ENCODE data around the gene FAM107A.

The FAM107A gene

GRCh38 chr3:58520403-58521335, 56.5 kb downstream of the FAM107A start:
- DNase-seq (ENCODE audit: extremely low spot score), result peak; percentile 39
- no peak for TF ChIP-seq CTCF (IDR thresholded peaks at IDR 0.05; ENCODE audit: control extremely low read depth, extremely low read depth, low read depth, missing control alignments)
- POLR2A ChIA-PET, result no interaction called here
- CTCF ChIA-PET, result interaction anchor here (1.3 to 5.5 kb wide), 5 partner anchors 13 to 213 kb away, joined by 3 to 18 read pairs (median 5); no protein-coding TSS in a partner anchor

- ChIA-PET CTCF (interaction anchor here (1.3 to 5.5 kb wide), 5 partner anchors 14 to 213 kb away, joined by 3 to 18 read pairs (median 5); no protein-coding TSS in a partner anchor), POLR2A (no interaction called here)
- DNase-seq (ENCODE audit: extremely low spot score), result no peak
- TF ChIP-seq CTCF (IDR thresholded peaks at IDR 0.05; ENCODE audit: control extremely low read depth, extremely low read depth, low read depth, missing control alignments), result no peak
Measured at GRCh38 chr3:58519668-58520402, 57.4 kb downstream of the FAM107A start.

GRCh38 chr3:58518291-58518789, 58.9 kb downstream of the FAM107A start:
- no peak for TF ChIP-seq CTCF (IDR thresholded peaks at IDR 0.05; ENCODE audit: control extremely low read depth, extremely low read depth, low read depth, missing control alignments)
- CTCF ChIA-PET, result interaction anchor here (1.9 to 5.5 kb wide), 2 partner anchors 14 to 23 kb away, joined by 6 to 18 read pairs; no protein-coding TSS in a partner anchor
- POLR2A ChIA-PET, result no interaction called here
- DNase-seq (ENCODE audit: extremely low spot score), result no peak

GRCh38 chr3:58514405-58514804, 62.8 kb downstream of the FAM107A start:
- no peak for TF ChIP-seq CTCF (IDR thresholded peaks at IDR 0.05; ENCODE audit: control extremely low read depth, extremely low read depth, low read depth, missing control alignments)
- ChIA-PET POLR2A (no interaction called here), CTCF (interaction anchor here (1.6 to 1.7 kb wide), 2 partner anchors 23 to 116 kb away, joined by 3 to 4 read pairs; no protein-coding TSS in a partner anchor)
- DNase-seq (ENCODE audit: extremely low spot score), result no peak
